Endothelial cell of umbilical vein (primary cell): ENCODE data around the gene SCN4A. TPM values are rescaled to one million over a fixed set of nuclear protein-coding genes. Genes with fewer than 3 reads are reported as not detected.

Source experiments
- BruUV-seq: library from RNA; stranded (reverse); fragments of 400-500 nt; replicated peaks from 2 replicates; lab custom pipeline; 2021; lab: Mats Ljungman, UMichigan
- CTCF ChIA-PET: fragments of 300-600, 350-600 bp; sonication (Branson Sonifier 250); formaldehyde crosslinking; loops from one replicate; lab custom pipeline; 2021; ENCODE audit warnings: antibody characterized with exemption, inconsistent platforms; lab: Charles Lee
- POLR2A ChIA-PET: fragments of 300-600, 350-600 bp; sonication (Branson Sonifier 250); formaldehyde crosslinking; loops from one replicate; lab custom pipeline; 2021; ENCODE audit warnings: antibody characterized with exemption, inconsistent platforms; lab: Charles Lee
- DNase-seq: peaks from one replicate; pipeline ENCODE4 v3.0.0-alpha.2; 2011; ENCODE audit warnings: low read depth, low spot score
- FAIRE-seq: peaks from 2 replicates; lab custom pipeline; 2011; peaks lifted over from hg19 to GRCh38; lab: Jason Lieb, UNC
- H2AFZ ChIP-seq: 2 replicates; pipeline ENCODE4 v1.6.0; 2012; ENCODE audit warnings: low read depth, low read length, control low read depth, inconsistent platforms
- H3K27ac ChIP-seq: 2 replicates; pipeline ENCODE4 v1.5.1; 2011; ENCODE audit warnings: low read depth, mild to moderate bottlenecking, control low read depth, low read length, moderate library complexity; ENCODE audit not compliant: insufficient read depth
- H3K27me3 ChIP-seq, 2 experiments: 2 replicates each; pipeline versions ENCODE4 v1.6.0 to v1.6.1; 2011; ENCODE audit warnings: low read length in 2 of 2, mixed read lengths in 1 of 2; ENCODE audit not compliant: control insufficient read depth in 2 of 2, insufficient read depth in 2 of 2
- H3K36me3 ChIP-seq, 2 experiments: 2 replicates in 1 of 2; 3 replicates in 1 of 2; pipeline ENCODE4 v1.5.1; 2011; ENCODE audit warnings: low read length in 2 of 2, mild to moderate bottlenecking in 1 of 2, moderate library complexity in 1 of 2; ENCODE audit not compliant: control insufficient read depth in 2 of 2, insufficient read depth in 2 of 2; ENCODE audit errors: extremely low read depth in 1 of 2
- H3K4me1 ChIP-seq: 3 replicates; pipeline ENCODE4 v1.5.1; 2011; ENCODE audit warnings: mild to moderate bottlenecking, low read length; ENCODE audit not compliant: control insufficient read depth, insufficient read depth; ENCODE audit errors: extremely low read depth
- H3K4me2 ChIP-seq: 2 replicates; pipeline ENCODE4 v1.6.1; 2011; ENCODE audit warnings: low read length, control low read depth, mixed read lengths; ENCODE audit not compliant: insufficient read depth
- H3K4me3 ChIP-seq, 3 experiments: fragments of 200-600 bp in 1 of 3; sonication (generic), shearing (Covaris generic) in 1 of 3; replicated peaks in 1 of 3; 2 replicates each; pipeline ENCODE4 v1.5.1; 2011 to 2016; ENCODE audit warnings: control low read depth in 3 of 3, low read length in 3 of 3, mild to moderate bottlenecking in 2 of 3, inconsistent platforms in 1 of 3, low read depth in 1 of 3, moderate library complexity in 1 of 3; ENCODE audit not compliant: insufficient read depth in 1 of 3
- H3K79me2 ChIP-seq: 2 replicates; pipeline ENCODE4 v1.6.0; 2012; ENCODE audit warnings: low read length, inconsistent platforms; ENCODE audit not compliant: control insufficient read depth, insufficient read depth
- H3K9ac ChIP-seq: replicated peaks from 2 replicates; pipeline ENCODE3; 2011; ENCODE audit warnings: low read length, control low read depth; ENCODE audit not compliant: insufficient read depth; ENCODE audit errors: extremely low read depth
- H3K9me1 ChIP-seq: replicated peaks from 3 replicates; pipeline ENCODE4 v1.6.0; 2011; ENCODE audit warnings: mild to moderate bottlenecking, low read length; ENCODE audit not compliant: control insufficient read depth, insufficient read depth; ENCODE audit errors: extremely low read depth
- H3K9me3 ChIP-seq: replicated peaks from 2 replicates; pipeline ENCODE4 v1.5.1; 2012; ENCODE audit warnings: low read length, inconsistent platforms; ENCODE audit not compliant: control insufficient read depth, insufficient read depth
- H4K20me1 ChIP-seq: replicated peaks from 2 replicates; pipeline ENCODE3; 2011; ENCODE audit warnings: mild to moderate bottlenecking, low read length; ENCODE audit not compliant: control insufficient read depth, insufficient read depth; ENCODE audit errors: extremely low read depth
- CTCF ChIP-seq, 2 donors: IDR thresholded peaks; 1 replicate in 1 of 2; 2 replicates in 1 of 2; pipeline ENCODE4 v1.5.1; 2011; ENCODE audit warnings: low read length in 2 of 2, mild to moderate bottlenecking in 2 of 2, moderate library complexity in 2 of 2, control low read depth in 1 of 2, inconsistent platforms in 1 of 2, low read depth in 1 of 2; ENCODE audit not compliant: insufficient read depth in 1 of 2; ENCODE audit errors: extremely low read depth in 1 of 2
- EZH2 ChIP-seq: IDR thresholded peaks from 2 replicates; pipeline ENCODE4 v1.6.1; 2012; ENCODE audit warnings: borderline replicate concordance, low read depth, mild to moderate bottlenecking, moderate library complexity, low read length, inconsistent platforms; ENCODE audit not compliant: severe bottlenecking
- FOS ChIP-seq: IDR thresholded peaks from 2 replicates; pipeline ENCODE4 v1.6.1; 2011; ENCODE audit warnings: mild to moderate bottlenecking, low read length, moderate library complexity, borderline replicate concordance; ENCODE audit not compliant: insufficient read depth
- GATA2 ChIP-seq: IDR thresholded peaks from 2 replicates; pipeline ENCODE4 v1.7.0; 2011; ENCODE audit warnings: low read depth, mild to moderate bottlenecking, moderate library complexity, mixed read lengths, low read length; ENCODE audit not compliant: insufficient read length, insufficient read depth
- JUN ChIP-seq: IDR thresholded peaks from 2 replicates; pipeline ENCODE4 v1.6.1; 2011; ENCODE audit warnings: borderline replicate concordance, low read depth; ENCODE audit not compliant: insufficient read length, insufficient read depth
- MAX ChIP-seq: IDR thresholded peaks from 2 replicates; pipeline ENCODE4 v1.6.1; 2011; ENCODE audit not compliant: insufficient read depth, insufficient read length
- MYC ChIP-seq: IDR thresholded peaks from one replicate; pipeline ENCODE4 v1.6.1; 2011; ENCODE audit warnings: mild to moderate bottlenecking, low read depth, low read length
- POLR2A ChIP-seq: IDR thresholded peaks from 2 replicates; pipeline ENCODE4 v1.6.1; 2012; ENCODE audit warnings: low read depth, mild to moderate bottlenecking, control low read depth, low read length
- POLR2AphosphoS5 ChIP-seq: IDR thresholded peaks from 2 replicates; pipeline ENCODE4 v1.6.1; 2012; ENCODE audit warnings: low read depth, mild to moderate bottlenecking, control low read depth, low read length, moderate library complexity; ENCODE audit not compliant: insufficient read depth
- dilution Hi-C: fragments of 300-500 bp; cut with MboI; formaldehyde crosslinking; loops from one replicate; pipeline ENCODE4 v1.15.0; 2019; ENCODE audit warnings: low sequenced_read_pairs; ENCODE audit not compliant: extremely low pct_ligation_motif_present
- intact Hi-C: fragments of 100-400 bp; cut with micrococcal nuclease; formaldehyde crosslinking; loops from one replicate; pipeline ENCODE4 v1.10.0; 2022
- polyA plus RNA-seq, 4 experiments: library from polyadenylated mRNA; depleted of rRNA in 3 of 4; stranded (reverse) in 3 of 4; unstranded in 1 of 4; fragments of >200 nt; gene quantifications; 2 replicates each; pipeline versions ENCODE4 v1.2.1 to v1.2.3, GENCODE V29; 2011 to 2012; ENCODE audit warnings: missing spikeins in 1 of 4
- total RNA-seq: library from RNA; stranded (reverse); gene quantifications from 2 replicates; pipeline ENCODE4 v1.2.3, GENCODE V29; 2021

The SCN4A gene
- total and polyA plus RNA-seq, 2 donors (not counting 3 experiments of a cell fraction or from before 2014, with no cell fraction given): 0.01 to 0.40 TPM

- Histone ChIP-seq H3K9ac (no peak overlapping the region), H3K79me2 (no peaks in the 10 kb centered on the region), H4K20me1 (no peaks in the 10 kb centered on the region), H3K9me3 (no peaks in the 10 kb centered on the region), H3K4me1 (peaks cover 13% of the 10 kb centered on the region), H3K4me3 (no peak overlapping the region), H3K36me3 (no peaks in the 10 kb centered on the region), H3K4me2 (no peak overlapping the region), H3K27ac (no peak overlapping the region), H2AFZ (no peak overlapping the region), H3K9me1 (no peaks in the 10 kb centered on the region), H3K27me3 (no peaks in the 10 kb centered on the region)
- no peak for TF ChIP-seq MYC
- no peak for TF ChIP-seq EZH2
- TF ChIP-seq GATA2: no peak
- no peak for TF ChIP-seq POLR2AphosphoS5
- TF ChIP-seq MAX: no peak
- no peak for TF ChIP-seq CTCF (IDR thresholded peaks at IDR 0.05; ENCODE audit: extremely low read depth in 1 of 2, insufficient read depth in 1 of 2, low read depth in 1 of 2, low read length in 2 of 2)
- TF ChIP-seq FOS: no peak
- no peak for TF ChIP-seq POLR2A
- TF ChIP-seq JUN: no peak
- FAIRE-seq (no peak), DNase-seq (no peak)
- no TSS peak for BruUV-seq
- intact Hi-C loops (no loop called here), dilution Hi-C loops (no loop called here)
- POLR2A ChIA-PET: no interaction called here
- CTCF ChIA-PET: no interaction called here
Measured at GRCh38 chr17:63973247-63973646, 529 bp upstream of the SCN4A start.
